MM.1S (cell line): ENCODE data around the gene MEGF6.

Source experiments
- CTCF ChIP-seq: fragments of 300-600 bp; sonication (generic); IDR thresholded peaks from 2 replicates; pipeline ENCODE4 v1.5.1; 2016; ENCODE audit warnings: antibody characterized with exemption, low read length, mixed read lengths
- EZH2 ChIP-seq: fragments of 300-600 bp; sonication (generic); optimal IDR thresholded peaks from 2 replicates; pipeline ENCODE3; 2017; ENCODE audit warnings: low read depth, mild to moderate bottlenecking, antibody characterized with exemption, low read length, mixed read lengths
- EZH2phosphoT487 ChIP-seq: fragments of 300-600 bp; sonication (generic); IDR thresholded peaks from 2 replicates; pipeline ENCODE4 v1.6.1; 2018; ENCODE audit warnings: antibody characterized with exemption, low read length

GRCh38 chr1:3608154-3608553 is 3.2 kb downstream of the MEGF6 start:
- TF ChIP-seq CTCF (no peak), EZH2 (no peak), EZH2phosphoT487 (no peak)
